Smooth muscle cell (in vitro differentiated cells): ENCODE results near the gene LCORL. TPM values are rescaled to one million over a fixed set of nuclear protein-coding genes. Genes with fewer than 3 reads are reported as not detected.

Experiments used
- DNase-seq: peaks from one replicate; lab custom pipeline; 2025; ENCODE audit not compliant: unreplicated experiment; lab: John Stamatoyannopoulos, UW
- H2AFZ ChIP-seq: fragments of 200-600 bp; sonication (generic); 2 replicates; pipeline ENCODE4 v1.6.0; 2016; ENCODE audit warnings: antibody characterized with exemption, low read depth, mild to moderate bottlenecking
- H3F3A ChIP-seq: fragments of 200-600 bp; sonication (generic); 2 replicates; pipeline ENCODE4 v1.6.0; 2017; ENCODE audit warnings: antibody characterized with exemption, low read depth
- H3K27ac ChIP-seq: fragments of 200-600 bp; sonication (generic); 2 replicates; pipeline ENCODE4 v1.5.1; 2016; ENCODE audit warnings: low read depth, mild to moderate bottlenecking
- H3K27me3 ChIP-seq: fragments of 200-600 bp; sonication (generic); 2 replicates; pipeline ENCODE4 v1.6.1; 2016; ENCODE audit warnings: low read depth, mild to moderate bottlenecking
- H3K36me3 ChIP-seq: fragments of 200-600 bp; sonication (generic); 2 replicates; pipeline ENCODE4 v1.5.1; 2016; ENCODE audit warnings: low read depth
- H3K4me1 ChIP-seq: fragments of 200-600 bp; sonication (generic); 2 replicates; pipeline ENCODE4 v1.5.1; 2016; ENCODE audit warnings: low read depth
- H3K4me2 ChIP-seq: fragments of 200-600 bp; sonication (generic); 2 replicates; pipeline ENCODE4 v1.6.0; 2016; ENCODE audit warnings: mild to moderate bottlenecking
- H3K4me3 ChIP-seq: fragments of 200-600 bp; sonication (generic); 2 replicates; pipeline ENCODE4 v1.5.1; 2016; ENCODE audit warnings: mild to moderate bottlenecking
- H3K79me2 ChIP-seq: fragments of 200-600 bp; sonication (generic); 2 replicates; pipeline ENCODE4 v1.6.0; 2016; ENCODE audit warnings: low read depth, mild to moderate bottlenecking
- H3K9ac ChIP-seq: fragments of 200-600 bp; sonication (generic); 2 replicates; pipeline ENCODE4 v1.6.0; 2016; ENCODE audit warnings: low read depth
- H3K9me3 ChIP-seq: fragments of 200-600 bp; sonication (generic); replicated peaks from 2 replicates; pipeline ENCODE4 v1.5.1; 2016; ENCODE audit warnings: low read depth
- H4K20me1 ChIP-seq: fragments of 200-600 bp; sonication (generic); 2 replicates; pipeline ENCODE4 v1.6.0; 2016; ENCODE audit warnings: low read depth
- CTCF ChIP-seq: fragments of 200-600 bp; sonication (generic); IDR thresholded peaks from 2 replicates; pipeline ENCODE4 v1.5.1; 2017; ENCODE audit warnings: borderline replicate concordance, mild to moderate bottlenecking, antibody characterized with exemption; ENCODE audit not compliant: insufficient read depth, poor library complexity, severe bottlenecking
- WGBS: methylation state at CpG from one replicate; pipeline ENCODE4 v1.1.7; 2016; ENCODE audit warnings: low lambda C conversion rate; 5-methylcytosine and 5-hydroxymethylcytosine counted together
- polyA plus RNA-seq: library from polyadenylated mRNA; unstranded; fragments of >200 nt; fragmentation: Nextera tagmentation; extraction: Ambion mirVana; gene quantifications from 2 replicates; pipeline ENCODE4 v1.2.1, GENCODE V29; 2016
- total RNA-seq: library from RNA; depleted of rRNA; stranded (reverse); fragments of >200 nt; gene quantifications from 2 replicates; pipeline ENCODE4 v1.2.3, GENCODE V29; 2014

LCORL gene
- total and polyA plus RNA-seq, 2 experiments from 2014 or later, result 11.2 to 16.6 TPM

GRCh38 chr4:17924189-17924588 is 97.4 kb downstream of the LCORL start:
- H3K4me2 ChIP-seq, result no peak overlapping the region

GRCh38 chr4:17921451-17921850 is 100.1 kb downstream of the LCORL start:
- TF ChIP-seq CTCF, result no peak

More at GRCh38 chr4:17924189-17924588, 97.4 kb downstream of the LCORL start:
- 97% methylated on average over 5 of the region's 5 CpGs for WGBS
- Histone ChIP-seq H3K36me3 (no peaks in the 10 kb centered on the region), H3K4me3 (no peak overlapping the region), H3F3A (no peaks in the 10 kb centered on the region), H3K9ac (no peak overlapping the region), H3K79me2 (no peaks in the 10 kb centered on the region), H4K20me1 (no peaks in the 10 kb centered on the region), H3K27me3 (no peaks in the 10 kb centered on the region), H3K4me1 (no peaks in the 10 kb centered on the region), H2AFZ (no peak overlapping the region), H3K9me3 (no peaks in the 10 kb centered on the region), H3K27ac (no peak overlapping the region)
- no peak for DNase-seq
- TF ChIP-seq CTCF, result no peak

GRCh38 chr4:17920681-17921080 is 100.9 kb downstream of the LCORL start:
- Histone ChIP-seq H3K9me3 (no peaks in the 10 kb centered on the region), H3K4me1 (no peaks in the 10 kb centered on the region), H3K27me3 (no peaks in the 10 kb centered on the region), H3K4me3 (no peak overlapping the region), H3F3A (no peaks in the 10 kb centered on the region), H2AFZ (no peak overlapping the region), H3K27ac (no peak overlapping the region), H3K9ac (no peak overlapping the region), H3K36me3 (no peaks in the 10 kb centered on the region), H3K79me2 (no peaks in the 10 kb centered on the region), H4K20me1 (no peaks in the 10 kb centered on the region), H3K4me2 (no peak overlapping the region)
- WGBS, result 100% methylated on average over 1 of the region's 1 CpG
- no peak for DNase-seq
- no peak for TF ChIP-seq CTCF

More at GRCh38 chr4:17921451-17921850, 100.1 kb downstream of the LCORL start:
- H4K20me1 ChIP-seq, result no peaks in the 10 kb centered on the region
- no peaks in the 10 kb centered on the region for H3F3A ChIP-seq
- H3K4me2 ChIP-seq, result no peak overlapping the region
- H3K79me2 ChIP-seq, result no peaks in the 10 kb centered on the region
- H3K27ac ChIP-seq, result no peak overlapping the region
- no peak overlapping the region for H3K4me3 ChIP-seq
- H2AFZ ChIP-seq, result no peak overlapping the region
- H3K9ac ChIP-seq, result no peak overlapping the region
- WGBS, result 92% methylated on average over 1 of the region's 1 CpG
- H3K9me3 ChIP-seq, result no peaks in the 10 kb centered on the region
- no peaks in the 10 kb centered on the region for H3K36me3 ChIP-seq
- H3K27me3 ChIP-seq, result no peaks in the 10 kb centered on the region
- no peak for DNase-seq
- no peaks in the 10 kb centered on the region for H3K4me1 ChIP-seq

- Histone ChIP-seq H3K9me3 (no peaks in the 10 kb centered on the region), H3K36me3 (no peaks in the 10 kb centered on the region), H3K4me2 (no peak overlapping the region), H3K79me2 (no peaks in the 10 kb centered on the region), H3K27ac (no peak overlapping the region), H3K4me1 (no peaks in the 10 kb centered on the region), H3K27me3 (no peaks in the 10 kb centered on the region), H2AFZ (no peak overlapping the region), H3K4me3 (no peak overlapping the region), H4K20me1 (no peaks in the 10 kb centered on the region), H3F3A (no peaks in the 10 kb centered on the region), H3K9ac (no peak overlapping the region)
- TF ChIP-seq CTCF, result no peak
- DNase-seq, result no peak
Observed at GRCh38 chr4:17915439-17915838, 106.1 kb downstream of the LCORL start.
